Stimulated activated naive B cell treated with anti-CD40 and anti-IgM and Interleukin-4, amounts not matched to agents 10 μg/mL and 1 μg/mL and 100 μg/mL, for 72 hours (primary cell): Measurements from ENCODE around the gene UBR4.

Source experiments
- ATAC-seq, 2 donors: fragments of 150-1000 bp; cut with Tn5 transposase; replicated peaks; 2 replicates each; pipeline ENCODE4 v1.10.0; 2021; ENCODE audit warnings: moderate library complexity in 1 of 2
- DNase-seq: peaks from one replicate; pipeline ENCODE4 v3.0.0; 2021
- H3K27ac Mint-ChIP-seq: one replicate; pipeline ENCODE4 v1.8.0; 2022; ENCODE audit warnings: mild to moderate bottlenecking, mixed read lengths
- H3K27me3 Mint-ChIP-seq, 2 donors: one replicate each; pipeline ENCODE4 v1.8.0; 2022; ENCODE audit warnings: mixed read lengths in 2 of 2
- H3K36me3 Mint-ChIP-seq, 2 donors: one replicate each; pipeline ENCODE4 v1.8.0; 2022; ENCODE audit warnings: mixed read lengths in 2 of 2, mild to moderate bottlenecking in 1 of 2
- H3K4me1 Mint-ChIP-seq, 2 donors: one replicate each; pipeline ENCODE4 v1.8.0; 2022; ENCODE audit warnings: mixed read lengths in 2 of 2, mild to moderate bottlenecking in 1 of 2
- H3K4me3 Mint-ChIP-seq, 2 donors: one replicate each; pipeline ENCODE4 v1.8.0; 2022; ENCODE audit warnings: mild to moderate bottlenecking in 2 of 2, mixed read lengths in 2 of 2, moderate library complexity in 1 of 2
- H3K9me3 Mint-ChIP-seq, 2 donors: one replicate each; pipeline ENCODE4 v1.8.0; 2022; ENCODE audit warnings: mixed read lengths in 2 of 2, mild to moderate bottlenecking in 1 of 2

The UBR4 gene

GRCh38 chr1:19128968-19129514 lies 81.0 kb downstream of the UBR4 start:
- no peak overlapping the region for H3K4me3 Mint-ChIP-seq
- ATAC-seq (no peak), DNase-seq (no peak)
- H3K27me3 Mint-ChIP-seq = no peaks in the 10 kb centered on the region
- H3K9me3 Mint-ChIP-seq = no peaks in the 10 kb centered on the region
- H3K4me1 Mint-ChIP-seq = peaks cover 12 to 16% of the 10 kb centered on the region in 2 donors
- H3K27ac Mint-ChIP-seq = no peak overlapping the region
- peaks cover 53 to 67% of the 10 kb centered on the region in 2 donors for H3K36me3 Mint-ChIP-seq

- H3K27ac Mint-ChIP-seq = peak overlapping the region; percentile 32
- peak; percentile 8 for DNase-seq
- peak; percentile 88 for ATAC-seq
- H3K4me3 Mint-ChIP-seq = no peak overlapping the region
- H3K27me3 Mint-ChIP-seq = no peaks in the 10 kb centered on the region
- peaks cover 59 to 73% of the 10 kb centered on the region in 2 donors for H3K36me3 Mint-ChIP-seq
- H3K9me3 Mint-ChIP-seq = no peaks in the 10 kb centered on the region
- H3K4me1 Mint-ChIP-seq = peaks cover 16 to 19% of the 10 kb centered on the region in 2 donors
Observed at GRCh38 chr1:19124273-19124672, 85.8 kb downstream of the UBR4 start.

- H3K36me3 Mint-ChIP-seq = peaks cover 63 to 76% of the 10 kb centered on the region in 2 donors
- ATAC-seq = peak; percentile 67 to 71
Observed at GRCh38 chr1:19123837-19124236, 86.2 kb downstream of the UBR4 start.

GRCh38 chr1:19122668-19123067 lies 87.4 kb downstream of the UBR4 start:
- no peaks in the 10 kb centered on the region for H3K27me3 Mint-ChIP-seq
- H3K27ac Mint-ChIP-seq = no peak overlapping the region
- no peak overlapping the region for H3K4me3 Mint-ChIP-seq
- H3K36me3 Mint-ChIP-seq = peaks cover 62 to 78% of the 10 kb centered on the region in 2 donors
- DNase-seq (no peak), ATAC-seq (no peak)
- no peaks in the 10 kb centered on the region for H3K9me3 Mint-ChIP-seq
- H3K4me1 Mint-ChIP-seq = peaks cover 16 to 19% of the 10 kb centered on the region in 2 donors

More at GRCh38 chr1:19123837-19124236, 86.2 kb downstream of the UBR4 start:
- H3K4me3 Mint-ChIP-seq = no peak overlapping the region
- peaks cover 16 to 19% of the 10 kb centered on the region in 2 donors for H3K4me1 Mint-ChIP-seq
- no peaks in the 10 kb centered on the region for H3K9me3 Mint-ChIP-seq
- DNase-seq = no peak
- H3K27me3 Mint-ChIP-seq = no peaks in the 10 kb centered on the region
- peak overlapping the region; percentile 32 for H3K27ac Mint-ChIP-seq

- H3K4me3 Mint-ChIP-seq = no peak overlapping the region
- DNase-seq (no peak), ATAC-seq (no peak)
- H3K27ac Mint-ChIP-seq = peak overlapping the region; percentile 74
- no peaks in the 10 kb centered on the region for H3K9me3 Mint-ChIP-seq
- H3K27me3 Mint-ChIP-seq = no peaks in the 10 kb centered on the region
- H3K4me1 Mint-ChIP-seq = peaks cover 16 to 19% of the 10 kb centered on the region in 2 donors
- H3K36me3 Mint-ChIP-seq = peaks cover 52 to 67% of the 10 kb centered on the region in 2 donors
Observed at GRCh38 chr1:19121192-19121591, 88.9 kb downstream of the UBR4 start.

GRCh38 chr1:19120070-19120469 lies 90.0 kb downstream of the UBR4 start:
- no peak for ATAC-seq
- Mint-ChIP-seq H3K36me3 (peaks cover 55 to 66% of the 10 kb centered on the region in 2 donors), H3K4me1 (peaks cover 12 to 14% of the 10 kb centered on the region in 2 donors), H3K27ac (no peak overlapping the region), H3K27me3 (no peaks in the 10 kb centered on the region), H3K4me3 (no peak overlapping the region), H3K9me3 (no peaks in the 10 kb centered on the region)
- DNase-seq = no peak

- no peaks in the 10 kb centered on the region for H3K9me3 Mint-ChIP-seq
- H3K27me3 Mint-ChIP-seq = no peaks in the 10 kb centered on the region
- DNase-seq = no peak
- no peaks in the 10 kb centered on the region for H3K4me1 Mint-ChIP-seq
- peaks cover 36 to 60% of the 10 kb centered on the region in 2 donors for H3K36me3 Mint-ChIP-seq
- ATAC-seq = no peak
- peak overlapping the region; percentile 34 for H3K27ac Mint-ChIP-seq
- no peak overlapping the region for H3K4me3 Mint-ChIP-seq
Observed at GRCh38 chr1:19115082-19115808, 94.8 kb downstream of the UBR4 start.

GRCh38 chr1:19113697-19114092 lies 96.4 kb downstream of the UBR4 start:
- ATAC-seq (peak; percentile 53 to 60), DNase-seq (no peak)
- Mint-ChIP-seq H3K9me3 (no peaks in the 10 kb centered on the region), H3K4me3 (no peak overlapping the region), H3K36me3 (peaks cover 27 to 49% of the 10 kb centered on the region in 2 donors), H3K4me1 (no peaks in the 10 kb centered on the region), H3K27me3 (no peaks in the 10 kb centered on the region), H3K27ac (no peak overlapping the region)

GRCh38 chr1:19112891-19113696 lies 97.0 kb downstream of the UBR4 start:
- H3K27ac Mint-ChIP-seq = no peak overlapping the region
- no peak overlapping the region for H3K4me3 Mint-ChIP-seq
- ATAC-seq (no peak), DNase-seq (no peak)
- H3K4me1 Mint-ChIP-seq = no peaks in the 10 kb centered on the region
- H3K9me3 Mint-ChIP-seq = no peaks in the 10 kb centered on the region
- peaks cover 23 to 49% of the 10 kb centered on the region in 2 donors for H3K36me3 Mint-ChIP-seq
- H3K27me3 Mint-ChIP-seq = no peaks in the 10 kb centered on the region

- Mint-ChIP-seq H3K27me3 (no peaks in the 10 kb centered on the region), H3K4me1 (no peaks in the 10 kb centered on the region), H3K4me3 (no peak overlapping the region), H3K27ac (no peak overlapping the region), H3K9me3 (no peaks in the 10 kb centered on the region), H3K36me3 (peaks cover 36 to 63% of the 10 kb centered on the region in 2 donors)
- ATAC-seq (no peak), DNase-seq (no peak)
Observed at GRCh38 chr1:19110257-19110927, 99.7 kb downstream of the UBR4 start.

- ATAC-seq = no peak
- Mint-ChIP-seq H3K27me3 (no peaks in the 10 kb centered on the region), H3K4me3 (no peak overlapping the region), H3K36me3 (peaks cover 32 to 67% of the 10 kb centered on the region in 2 donors), H3K9me3 (no peaks in the 10 kb centered on the region), H3K27ac (no peak overlapping the region), H3K4me1 (no peaks in the 10 kb centered on the region)
- DNase-seq = no peak
Observed at GRCh38 chr1:19109545-19109944, 100.5 kb downstream of the UBR4 start.

GRCh38 chr1:19101244-19101643 lies 108.8 kb downstream of the UBR4 start:
- Mint-ChIP-seq H3K27me3 (no peaks in the 10 kb centered on the region), H3K9me3 (no peaks in the 10 kb centered on the region), H3K4me1 (peaks cover 0 to 1% of the 10 kb centered on the region in 2 donors), H3K4me3 (no peak overlapping the region), H3K27ac (no peak overlapping the region), H3K36me3 (peaks cover 42 to 67% of the 10 kb centered on the region in 2 donors)
- no peak for DNase-seq
- ATAC-seq = no peak

GRCh38 chr1:19100028-19100427 lies 110.0 kb downstream of the UBR4 start:
- peaks cover 0 to 1% of the 10 kb centered on the region in 2 donors for H3K4me1 Mint-ChIP-seq
- no peak overlapping the region for H3K27ac Mint-ChIP-seq
- H3K36me3 Mint-ChIP-seq = peaks cover 42 to 65% of the 10 kb centered on the region in 2 donors
- no peak overlapping the region for H3K4me3 Mint-ChIP-seq
- no peaks in the 10 kb centered on the region for H3K27me3 Mint-ChIP-seq
- no peaks in the 10 kb centered on the region for H3K9me3 Mint-ChIP-seq
- DNase-seq (no peak), ATAC-seq (no peak)

- Mint-ChIP-seq H3K4me3 (no peak overlapping the region), H3K9me3 (no peaks in the 10 kb centered on the region), H3K4me1 (no peaks in the 10 kb centered on the region), H3K27me3 (no peaks in the 10 kb centered on the region), H3K27ac (peak overlapping the region; percentile 72), H3K36me3 (peaks cover 43 to 67% of the 10 kb centered on the region in 2 donors)
- ATAC-seq (no peak), DNase-seq (no peak)
Observed at GRCh38 chr1:19096990-19097389, 113.1 kb downstream of the UBR4 start.
